HepG2 (cell line): ENCODE data around the gene RAB43. TPM values are rescaled to one million over a fixed set of nuclear protein-coding genes. Genes with fewer than 3 reads are reported as not detected.
A peak's percentile ranks its signal among the peaks of the same experiment; 100 is the strongest.

ENCODE experiments used
- ATAC-seq: fragments of 200-7000 bp; cut with Tn5 transposase; 3 replicates; pipeline ENCODE4 v1.9.1; 2020; ENCODE audit warnings: mild to moderate bottlenecking, moderate library complexity
- BruUV-seq: library from RNA; stranded (reverse); fragments of 400-500 nt; replicated peaks from 2 replicates; lab custom pipeline; 2021; lab: Mats Ljungman, UMichigan
- CTCF ChIA-PET: fragments of 300-600 bp; formaldehyde crosslinking; extraction: SDS; loops from one replicate; lab custom pipeline; 2021; ENCODE audit warnings: low total read pairs, inconsistent platforms, low intra/inter-chr PET ratio; lab: Yijun Ruan, JAX
- POLR2A ChIA-PET: fragments of 350-600 bp; sonication (Branson Sonifier 250); formaldehyde crosslinking; loops from one replicate; lab custom pipeline; 2020; ENCODE audit warnings: antibody characterized with exemption, inconsistent platforms; lab: Yijun Ruan, JAX
- DNase-seq: peaks from one replicate; pipeline ENCODE4 v3.0.0-alpha.2; 2015; ENCODE audit warnings: low spot score
- FAIRE-seq: peaks from 3 replicates; lab custom pipeline; 2011; peaks lifted over from hg19 to GRCh38; lab: Jason Lieb, UNC
- H2AFZ ChIP-seq: one replicate; pipeline ENCODE4 v1.6.1; 2011; ENCODE audit warnings: low read length, inconsistent platforms
- H3K27ac ChIP-seq: fragments of 300-600 bp; 3 replicates; pipeline ENCODE4 v1.8.0; 2011; ENCODE audit warnings: mixed run types, mild to moderate bottlenecking, mixed read lengths, low read length, inconsistent platforms; ENCODE audit not compliant: insufficient read depth; ENCODE audit errors: extremely low read length
- H3K27me3 ChIP-seq, 2 experiments: fragments of 200-600 bp in 1 of 2; 2 replicates in 1 of 2; 3 replicates in 1 of 2; pipeline versions ENCODE4 v1.6.0 to v1.8.0; 2011; ENCODE audit warnings: low read length in 2 of 2, mild to moderate bottlenecking in 2 of 2, moderate library complexity in 2 of 2, inconsistent platforms in 1 of 2; ENCODE audit not compliant: insufficient read depth in 2 of 2, control insufficient read depth in 1 of 2
- H3K36me3 ChIP-seq, 2 experiments: fragments of 200-600 bp in 1 of 2; replicated peaks in 1 of 2; 2 replicates in 1 of 2; 3 replicates in 1 of 2; pipeline versions ENCODE4 v1.5.1 to v1.8.0; 2011; ENCODE audit warnings: low read length in 2 of 2, inconsistent platforms in 1 of 2; ENCODE audit not compliant: insufficient read depth in 2 of 2, control insufficient read depth in 1 of 2
- H3K4me1 ChIP-seq: 2 replicates; pipeline ENCODE4 v1.5.1; 2012; ENCODE audit warnings: low read length, inconsistent platforms; ENCODE audit not compliant: insufficient read depth
- H3K4me2 ChIP-seq: 2 replicates; pipeline ENCODE4 v1.6.0; 2011; ENCODE audit warnings: low read depth, low read length, inconsistent platforms
- H3K4me3 ChIP-seq, 3 experiments: fragments of 200-600 bp in 1 of 3; sonication (generic), shearing (Covaris generic) in 1 of 3; replicated peaks in 1 of 3; 2 replicates each; pipeline ENCODE4 v1.5.1; 2011 to 2016; ENCODE audit warnings: low read length in 3 of 3, inconsistent platforms in 2 of 3, low read depth in 2 of 3, mild to moderate bottlenecking in 2 of 3, control low read depth in 1 of 3, mixed read lengths in 1 of 3; ENCODE audit not compliant: insufficient read depth in 1 of 3
- H3K79me2 ChIP-seq: one replicate; pipeline ENCODE4 v1.6.1; 2011; ENCODE audit warnings: low read length, inconsistent platforms; ENCODE audit not compliant: insufficient read depth
- H3K9ac ChIP-seq: 2 replicates; pipeline ENCODE4 v1.6.0; 2011; ENCODE audit warnings: mild to moderate bottlenecking, low read depth, low read length, inconsistent platforms; ENCODE audit not compliant: insufficient read depth
- H3K9me3 ChIP-seq: 2 replicates; pipeline ENCODE4 v1.5.1; 2012; ENCODE audit warnings: mild to moderate bottlenecking, low read length
- H4K20me1 ChIP-seq: 2 replicates; pipeline ENCODE4 v1.6.0; 2011; ENCODE audit warnings: inconsistent platforms, mild to moderate bottlenecking, low read length, moderate library complexity; ENCODE audit not compliant: insufficient read depth
- CHD4 ChIP-seq: fragments of 200-600 bp; sonication (generic); IDR thresholded peaks from 2 replicates; pipeline ENCODE4 v1.7.0; 2017; ENCODE audit warnings: mild to moderate bottlenecking, low read length, borderline replicate concordance
- HMG20A ChIP-seq: IDR thresholded peaks from 2 replicates; pipeline ENCODE4 v1.6.1; 2016; ENCODE audit warnings: borderline replicate concordance
- HOXA3 ChIP-seq: sonication (generic); formaldehyde crosslinking; IDR thresholded peaks from 2 replicates; pipeline ENCODE4 v1.5.0; 2020; ENCODE audit warnings: missing genetic modification reagents
- LRRFIP1 ChIP-seq: sonication (generic); formaldehyde crosslinking; conservative IDR thresholded peaks from 2 replicates; pipeline ENCODE4 v1.4.0; 2020; ENCODE audit warnings: missing genetic modification reagents
- MTF1 ChIP-seq: sonication (generic); formaldehyde crosslinking; IDR thresholded peaks from 2 replicates; pipeline ENCODE4 v1.5.0; 2020; ENCODE audit warnings: missing genetic modification reagents
- TFDP1 ChIP-seq: IDR thresholded peaks from 2 replicates; pipeline ENCODE4 v1.6.1; 2016; ENCODE audit warnings: missing compliant biosample characterization, missing genetic modification reagents, borderline replicate concordance
- ZBED4 ChIP-seq: sonication (generic); formaldehyde crosslinking; IDR thresholded peaks from 2 replicates; pipeline ENCODE4 v1.4.0; 2020; ENCODE audit warnings: missing genetic modification reagents, borderline replicate concordance
- ZNF292 ChIP-seq: sonication (generic); formaldehyde crosslinking; IDR thresholded peaks from 2 replicates; pipeline ENCODE4 v1.8.1; 2022; ENCODE audit warnings: mild to moderate bottlenecking, low read depth, missing genetic modification reagents, borderline replicate concordance
- ZNF329 ChIP-seq: sonication (generic); formaldehyde crosslinking; IDR thresholded peaks from 2 replicates; pipeline ENCODE4 v1.9.0; 2021; ENCODE audit warnings: low read depth, mild to moderate bottlenecking, missing genetic modification reagents
- WGBS: methylation state at CpG from one replicate; pipeline ENCODE4 v1.1.6; 2017; ENCODE audit warnings: low lambda C conversion rate; 5-methylcytosine and 5-hydroxymethylcytosine counted together
- in situ Hi-C: cut with HindIII; loops from 2 replicates; pipeline ENCODE4 v1.10.0; 2017; ENCODE audit warnings: low pct_unique_long_range_greater_than_20kb; ENCODE audit not compliant: extremely low pct_ligation_motif_present
- intact Hi-C: fragments of 100-400 bp; cut with micrococcal nuclease; formaldehyde crosslinking; loops from one replicate; pipeline ENCODE4 v1.10.0; 2022; ENCODE audit not compliant: unreplicated experiment
- polyA plus RNA-seq, 8 experiments: library from polyadenylated mRNA; depleted of rRNA in 3 of 8; stranded (reverse) in 7 of 8; unstranded in 1 of 8; fragments of >200 nt; fragmentation: Illumina TruSeq in 4 of 8; extraction: Trizol in 4 of 8; gene quantifications; 2 replicates each; pipeline versions ENCODE4 v1.2.1 to v1.2.3, GENCODE V29; 2011 to 2016; ENCODE audit warnings: low read depth in 4 of 8, missing spikeins in 1 of 8, mixed read lengths in 1 of 8; ENCODE audit not compliant: insufficient read depth in 1 of 8
- total RNA-seq, 5 experiments: library from RNA; depleted of rRNA; stranded (reverse); fragments of >200 nt; fragmentation: Illumina TruSeq; extraction: Trizol; gene quantifications; 2 replicates each; pipeline ENCODE4 v1.2.3, GENCODE V29; 2016; ENCODE audit warnings: low read depth in 1 of 5

The RAB43 gene
- total and polyA plus RNA-seq, 2 of the 13 experiments (the other 11 are each of a cell fraction or from before 2014, with no cell fraction given) = 11.8 to 18.4 TPM

- TF ChIP-seq MTF1 (CRISPR knock-in tag) (no peak), ZNF329 (peak; percentile 98)
- H3K36me3 ChIP-seq = no peaks in the 10 kb centered on the region
- DNase-seq = no peak
- WGBS = 2% methylated on average over 3 of the region's 3 CpGs
- H3K4me3 ChIP-seq = no peak overlapping the region
- peaks cover 1 to 20% of the 10 kb centered on the region in 2 experiments; a peak in 2 of 5 replicates for H3K27me3 ChIP-seq
- BruUV-seq = no TSS peak
- H3K4me2 ChIP-seq = no peak overlapping the region
- no peaks in the 10 kb centered on the region for H3K9me3 ChIP-seq
- peaks cover 15% of the 10 kb centered on the region for H3K4me1 ChIP-seq
- POLR2A ChIA-PET = no interaction called here
- H3K9ac ChIP-seq = no peak overlapping the region
- in situ Hi-C loops (no loop called here), intact Hi-C loops (no loop called here)
- CTCF ChIA-PET = no interaction called here
- FAIRE-seq = no peak
- H2AFZ ChIP-seq = no peak overlapping the region
- no peaks in the 10 kb centered on the region for H3K79me2 ChIP-seq
- H4K20me1 ChIP-seq = no peaks in the 10 kb centered on the region
- 0 out of 3 replicates have a peak, but pooled peaks have one; percentile 10 for ATAC-seq
- H3K27ac ChIP-seq = no peak overlapping the region
Measured at GRCh38 chr3:129040039-129040336, 81.6 kb downstream of the RAB43 start.

- Histone ChIP-seq H3K9ac (no peak overlapping the region), H2AFZ (no peak overlapping the region), H3K4me1 (peaks cover 20% of the 10 kb centered on the region), H3K36me3 (no peaks in the 10 kb centered on the region), H3K9me3 (no peaks in the 10 kb centered on the region), H3K79me2 (no peaks in the 10 kb centered on the region), H3K4me3 (no peak overlapping the region), H3K27ac (no peak overlapping the region), H3K4me2 (no peak overlapping the region), H3K27me3 (peaks cover 1 to 20% of the 10 kb centered on the region in 2 experiments; a peak in 2 of 5 replicates), H4K20me1 (no peaks in the 10 kb centered on the region)
- TF ChIP-seq ZBED4 (CRISPR knock-in tag) = no peak
- no peak for TF ChIP-seq HOXA3 (CRISPR knock-in tag)
- TF ChIP-seq TFDP1 (CRISPR knock-in tag) = no peak
- TF ChIP-seq ZNF292 (CRISPR knock-in tag) = no peak
- no peak for TF ChIP-seq CHD4
- TF ChIP-seq HMG20A (CRISPR knock-in tag) = no peak
- TF ChIP-seq LRRFIP1 (CRISPR knock-in tag) = no peak
- WGBS = 35% methylated on average over 4 of the region's 14 CpGs
- BruUV-seq = no TSS peak
- CTCF ChIA-PET = no interaction called here
- no peak for DNase-seq
- POLR2A ChIA-PET = no interaction called here
- in situ Hi-C loops (no loop called here), intact Hi-C loops (no loop called here)
- FAIRE-seq = no peak
- peak; percentile 18; the same call in 2 of the 3 replicates for ATAC-seq
Measured at GRCh38 chr3:129039271-129040038, 82.1 kb downstream of the RAB43 start.
